Measurements from ENCODE around the gene ERCC5.

The ERCC5 gene

DNA sequence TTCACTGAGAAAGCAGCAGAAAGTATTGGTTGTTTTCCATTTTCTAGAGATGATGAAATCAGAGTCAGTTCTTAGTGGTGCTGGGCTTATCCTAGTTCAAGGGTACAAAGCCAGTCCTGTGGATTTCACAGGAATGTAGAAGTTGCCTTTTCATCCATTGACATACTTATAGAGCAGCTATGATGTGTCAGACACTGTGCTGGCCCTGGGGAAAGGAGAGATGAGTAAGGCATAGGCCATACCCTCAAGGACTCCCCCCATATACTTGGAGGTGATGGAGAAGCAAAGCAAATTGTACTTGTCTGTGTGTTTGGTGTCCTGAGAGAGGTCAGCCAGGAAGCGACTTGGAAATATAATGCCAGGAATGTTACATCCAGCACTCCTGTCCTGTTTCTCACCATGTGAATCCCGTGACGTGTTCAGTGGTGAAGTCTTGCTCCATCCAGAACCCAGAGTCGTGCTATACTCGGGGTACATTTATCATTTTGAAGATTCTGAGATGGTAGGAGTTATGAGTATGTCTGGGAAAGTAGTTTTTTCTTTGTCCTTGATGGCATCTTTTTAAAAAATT, 22.6 kb downstream of the ERCC5 start:
- peaks cover 51% of the 10 kb centered on the region for H3K4me1 Mint-ChIP-seq
- H3K27me3 Mint-ChIP-seq: no peaks in the 10 kb centered on the region
- H3K27ac Mint-ChIP-seq: peak overlapping the region; percentile 77
- peaks cover 22% of the 10 kb centered on the region for H3K36me3 Mint-ChIP-seq
- no peak overlapping the region for H3K4me3 Mint-ChIP-seq
- no peaks in the 10 kb centered on the region for H3K9me3 Mint-ChIP-seq

DNA sequence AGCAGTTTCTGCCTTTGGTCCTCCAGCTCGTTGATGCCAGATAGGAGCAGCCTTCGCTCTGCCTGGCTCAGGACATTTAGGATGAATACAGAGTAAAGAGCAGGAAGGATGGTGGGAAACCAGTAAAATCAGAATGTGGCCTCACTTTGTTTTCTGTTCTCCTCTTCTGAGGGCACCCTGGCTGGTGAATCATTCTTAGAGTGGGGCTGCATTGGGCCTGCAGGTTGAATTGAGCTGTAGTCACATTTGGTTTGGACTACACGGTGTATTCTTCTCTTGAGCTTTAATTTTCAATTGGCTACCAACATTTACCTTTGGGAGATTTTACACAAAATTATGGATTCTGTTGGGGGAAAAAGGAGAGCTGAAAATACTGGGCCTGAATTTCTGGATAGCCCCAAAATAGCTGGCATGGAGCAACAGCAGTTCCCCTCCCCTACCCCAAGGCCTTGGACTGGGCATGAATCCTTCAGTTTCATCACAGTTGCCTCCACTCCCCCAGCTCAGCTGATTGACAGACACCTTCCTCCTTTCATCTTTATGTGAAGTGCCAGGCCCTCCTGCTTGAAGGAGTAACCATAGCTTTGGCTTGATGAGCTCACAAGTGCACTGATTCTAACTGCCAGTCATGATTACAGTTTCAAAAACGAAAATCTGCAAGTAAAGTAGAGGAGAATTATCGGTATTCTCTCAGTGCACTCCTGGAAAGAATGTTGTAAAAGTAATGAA, 24.3 kb downstream of the ERCC5 start:
- no peaks in the 10 kb centered on the region for H3K27me3 Mint-ChIP-seq
- no peak overlapping the region for H3K4me3 Mint-ChIP-seq
- peak overlapping the region; percentile 65 for H3K27ac Mint-ChIP-seq
- no peaks in the 10 kb centered on the region for H3K9me3 Mint-ChIP-seq
- peaks cover 17% of the 10 kb centered on the region for H3K36me3 Mint-ChIP-seq
- H3K4me1 Mint-ChIP-seq: peaks cover 36% of the 10 kb centered on the region

DNA sequence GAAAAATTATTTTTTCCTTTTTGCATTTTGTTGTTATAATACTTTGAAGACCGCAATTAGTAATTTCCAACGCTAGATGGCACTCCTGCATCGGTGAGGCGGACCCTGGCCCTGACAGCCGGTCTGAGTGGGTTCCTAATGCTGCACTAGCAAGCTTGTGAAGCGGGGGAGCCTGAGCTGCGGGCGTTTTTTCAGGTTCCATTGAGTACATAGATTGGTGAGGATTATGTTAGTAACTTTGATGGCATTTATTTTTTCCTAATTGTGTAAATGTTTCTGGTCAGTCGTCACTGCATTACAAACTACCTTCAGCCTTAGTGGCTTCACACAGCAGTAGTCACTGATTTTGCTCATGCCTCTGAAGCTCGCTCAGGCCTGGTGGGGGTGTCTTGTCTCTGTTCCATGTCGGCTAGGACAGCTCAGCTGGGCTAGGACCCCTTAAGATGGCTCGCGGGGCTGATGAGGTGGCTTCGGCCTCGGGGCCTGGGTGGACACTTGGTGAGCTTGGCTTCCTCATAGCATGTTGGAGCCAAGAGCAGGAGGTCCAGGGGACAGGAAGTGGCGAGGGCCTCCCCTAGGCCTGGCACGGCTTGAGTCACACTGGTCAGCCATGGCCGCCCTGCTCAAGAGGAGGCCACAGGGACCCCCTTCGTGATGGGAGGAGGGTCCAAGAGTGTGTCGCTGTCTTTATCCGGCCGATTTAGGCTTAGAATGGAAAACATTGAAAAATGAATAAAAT, 25.0 kb downstream of the ERCC5 start:
- Mint-ChIP-seq H3K27ac (peak overlapping the region; percentile 65), H3K9me3 (no peaks in the 10 kb centered on the region), H3K27me3 (no peaks in the 10 kb centered on the region), H3K4me3 (no peak overlapping the region), H3K36me3 (peaks cover 15% of the 10 kb centered on the region), H3K4me1 (peaks cover 31% of the 10 kb centered on the region)

DNA sequence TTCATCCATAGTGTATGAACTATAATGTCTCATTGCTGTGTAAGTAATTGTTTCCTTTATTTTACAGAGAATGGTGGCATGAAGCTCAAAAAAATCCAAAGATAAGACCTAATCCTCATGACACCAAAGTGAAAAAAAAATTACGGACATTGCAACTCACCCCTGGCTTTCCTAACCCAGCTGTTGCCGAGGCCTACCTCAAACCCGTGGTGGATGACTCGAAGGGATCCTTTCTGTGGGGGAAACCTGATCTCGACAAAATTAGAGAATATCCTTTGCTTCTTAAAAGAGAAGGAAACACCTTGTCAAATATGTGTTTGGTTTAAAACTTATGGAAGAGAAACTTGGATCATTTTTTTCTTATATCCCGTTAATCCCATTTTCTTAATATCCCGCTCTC, 26.3 kb downstream of the ERCC5 start:
- peaks cover 28% of the 10 kb centered on the region for H3K4me1 Mint-ChIP-seq
- H3K9me3 Mint-ChIP-seq: no peaks in the 10 kb centered on the region
- H3K27me3 Mint-ChIP-seq: no peaks in the 10 kb centered on the region
- peaks cover 26% of the 10 kb centered on the region for H3K36me3 Mint-ChIP-seq
- no peak overlapping the region for H3K4me3 Mint-ChIP-seq
- H3K27ac Mint-ChIP-seq: peak overlapping the region; percentile 4

DNA sequence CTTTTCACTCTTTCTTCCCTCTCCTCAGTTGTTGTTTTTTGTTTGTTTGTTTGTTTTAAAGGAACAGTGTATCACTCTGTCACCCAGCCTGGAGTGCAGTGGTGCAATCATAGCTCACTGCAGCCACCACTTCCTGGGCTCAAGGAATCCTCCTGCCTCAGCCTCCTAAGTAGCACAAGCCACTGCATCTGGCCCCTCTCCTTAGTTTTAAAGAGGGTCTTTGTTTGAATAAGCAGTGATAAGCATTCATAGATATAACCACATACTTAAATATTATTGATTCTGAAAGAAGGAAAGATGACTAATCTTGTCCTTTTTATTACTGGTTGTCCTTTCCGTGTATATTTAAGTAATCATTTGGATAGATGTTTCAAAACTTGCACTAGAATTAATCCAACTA, 26.7 kb downstream of the ERCC5 start:
- Mint-ChIP-seq H3K4me1 (peaks cover 24% of the 10 kb centered on the region), H3K27ac (peak overlapping the region; percentile 4), H3K4me3 (no peak overlapping the region), H3K9me3 (no peaks in the 10 kb centered on the region), H3K36me3 (peaks cover 25% of the 10 kb centered on the region), H3K27me3 (no peaks in the 10 kb centered on the region)

DNA sequence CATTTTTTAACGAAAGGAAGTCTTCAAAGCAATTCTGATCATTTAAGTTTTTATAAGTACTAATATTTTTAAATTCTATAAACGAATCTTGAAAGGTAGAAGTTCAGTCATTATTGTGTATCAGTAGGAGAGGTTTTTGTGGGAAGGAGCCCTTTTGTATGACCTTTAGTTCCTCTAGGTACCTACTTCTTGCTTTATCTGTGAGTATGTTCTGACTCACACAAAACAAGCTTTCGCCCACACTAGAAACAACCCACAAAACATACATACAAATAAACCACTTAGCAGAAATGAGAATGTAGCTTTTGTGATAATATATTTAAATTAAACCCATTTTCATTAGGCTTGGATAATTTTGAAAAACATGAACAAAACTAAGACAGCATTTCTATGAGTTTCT, 27.8 kb downstream of the ERCC5 start:
- H3K36me3 Mint-ChIP-seq: peaks cover 24% of the 10 kb centered on the region
- no peaks in the 10 kb centered on the region for H3K27me3 Mint-ChIP-seq
- no peak overlapping the region for H3K4me3 Mint-ChIP-seq
- no peaks in the 10 kb centered on the region for H3K9me3 Mint-ChIP-seq
- H3K27ac Mint-ChIP-seq: no peak overlapping the region
- peaks cover 23% of the 10 kb centered on the region for H3K4me1 Mint-ChIP-seq

DNA sequence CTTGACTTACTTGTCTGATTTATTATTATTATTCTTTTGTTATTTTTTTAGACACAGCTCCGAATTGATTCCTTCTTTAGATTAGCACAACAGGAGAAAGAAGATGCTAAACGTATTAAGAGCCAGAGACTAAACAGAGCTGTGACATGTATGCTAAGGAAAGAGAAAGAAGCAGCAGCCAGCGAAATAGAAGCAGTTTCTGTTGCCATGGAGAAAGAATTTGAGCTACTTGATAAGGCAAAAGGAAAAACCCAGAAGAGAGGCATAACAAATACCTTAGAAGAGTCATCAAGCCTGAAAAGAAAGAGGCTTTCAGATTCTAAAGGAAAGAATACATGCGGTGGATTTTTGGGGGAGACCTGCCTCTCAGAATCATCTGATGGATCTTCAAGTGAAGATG, 29.4 kb downstream of the ERCC5 start:
- Mint-ChIP-seq H3K36me3 (peaks cover 24% of the 10 kb centered on the region), H3K4me1 (peaks cover 14% of the 10 kb centered on the region), H3K4me3 (no peak overlapping the region), H3K27me3 (no peaks in the 10 kb centered on the region), H3K9me3 (no peaks in the 10 kb centered on the region), H3K27ac (no peak overlapping the region)

DNA sequence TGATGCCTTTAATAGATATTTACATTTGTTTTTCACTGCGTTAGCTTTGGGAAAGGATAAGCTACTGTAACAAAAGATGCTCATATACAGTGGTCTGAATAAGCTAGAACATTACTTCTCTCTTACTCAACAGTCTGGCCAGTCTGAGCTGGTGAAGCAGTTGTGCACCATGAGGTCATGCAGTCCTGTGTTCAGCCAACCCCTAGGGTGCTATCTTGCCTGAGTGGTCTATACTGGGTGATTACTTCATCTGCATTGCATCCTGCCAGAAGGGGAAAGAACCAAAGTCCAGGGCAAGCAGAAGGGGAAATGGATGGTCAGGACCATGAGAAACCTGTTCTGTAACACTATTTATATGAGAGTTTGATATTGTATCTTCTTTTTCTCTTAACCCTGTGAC, 31.5 kb downstream of the ERCC5 start:
- peaks cover 3% of the 10 kb centered on the region for H3K4me1 Mint-ChIP-seq
- no peak overlapping the region for H3K4me3 Mint-ChIP-seq
- no peaks in the 10 kb centered on the region for H3K9me3 Mint-ChIP-seq
- no peaks in the 10 kb centered on the region for H3K27me3 Mint-ChIP-seq
- H3K36me3 Mint-ChIP-seq: peaks cover 25% of the 10 kb centered on the region
- no peak overlapping the region for H3K27ac Mint-ChIP-seq

DNA sequence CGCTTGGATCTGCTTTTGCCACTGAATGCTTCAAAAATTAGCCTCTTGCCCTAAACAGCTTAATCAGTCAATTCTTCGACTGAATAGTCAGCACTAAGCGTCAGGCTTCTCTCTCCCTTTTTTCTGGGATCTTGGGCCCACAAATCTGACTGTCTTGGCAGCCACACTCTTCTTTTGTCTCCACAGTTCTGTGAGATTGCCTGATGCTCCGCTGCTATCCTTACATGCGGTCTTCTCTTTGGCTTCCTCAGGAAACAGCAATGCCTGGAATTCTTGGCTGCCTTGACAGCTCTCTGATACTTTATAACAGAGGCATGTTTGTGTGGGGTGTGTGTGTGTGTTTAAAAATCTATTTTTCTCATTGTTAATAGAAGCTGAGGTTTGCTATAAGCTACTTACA, 32.6 kb downstream of the ERCC5 start:
- H3K4me3 Mint-ChIP-seq: no peak overlapping the region
- no peaks in the 10 kb centered on the region for H3K9me3 Mint-ChIP-seq
- H3K27me3 Mint-ChIP-seq: no peaks in the 10 kb centered on the region
- H3K27ac Mint-ChIP-seq: no peak overlapping the region
- peaks cover 26% of the 10 kb centered on the region for H3K36me3 Mint-ChIP-seq
- H3K4me1 Mint-ChIP-seq: no peaks in the 10 kb centered on the region

DNA sequence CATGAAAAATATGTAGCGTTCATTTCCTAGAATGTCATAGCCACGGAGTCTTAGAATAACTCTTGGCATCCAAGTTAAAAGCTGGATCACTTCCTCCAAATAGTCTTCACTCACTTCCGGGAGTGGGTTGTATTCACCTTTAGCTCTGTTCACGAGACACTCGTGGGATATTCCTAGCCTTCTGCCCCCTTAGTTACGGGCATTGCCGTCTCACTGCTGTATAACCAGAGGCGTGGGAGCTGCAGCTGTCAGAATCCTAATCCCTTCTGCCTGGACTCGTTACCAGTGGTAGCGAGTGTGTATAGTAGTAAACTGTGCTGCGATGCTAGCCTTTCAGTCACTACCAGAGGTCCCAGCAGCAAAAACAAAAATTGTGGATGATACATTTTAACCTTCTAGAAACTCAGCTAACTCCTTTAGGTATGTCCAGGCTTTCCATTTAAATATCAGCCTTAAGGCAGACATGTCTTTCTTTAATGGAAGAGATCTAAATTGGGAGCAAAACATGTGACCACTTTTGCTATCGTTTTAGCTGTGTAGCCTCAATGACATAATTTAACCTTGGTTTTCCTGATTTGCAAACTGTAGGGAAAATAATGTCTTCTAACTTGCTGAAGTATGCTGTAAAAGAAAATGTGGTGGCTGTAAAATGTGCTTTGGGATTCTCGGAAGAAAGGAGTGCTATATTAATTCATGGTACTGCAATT, 34.1 kb downstream of the ERCC5 start:
- Mint-ChIP-seq H3K36me3 (peaks cover 27% of the 10 kb centered on the region), H3K4me1 (no peaks in the 10 kb centered on the region), H3K27ac (no peak overlapping the region), H3K27me3 (no peaks in the 10 kb centered on the region), H3K9me3 (no peaks in the 10 kb centered on the region), H3K4me3 (no peak overlapping the region)

DNA sequence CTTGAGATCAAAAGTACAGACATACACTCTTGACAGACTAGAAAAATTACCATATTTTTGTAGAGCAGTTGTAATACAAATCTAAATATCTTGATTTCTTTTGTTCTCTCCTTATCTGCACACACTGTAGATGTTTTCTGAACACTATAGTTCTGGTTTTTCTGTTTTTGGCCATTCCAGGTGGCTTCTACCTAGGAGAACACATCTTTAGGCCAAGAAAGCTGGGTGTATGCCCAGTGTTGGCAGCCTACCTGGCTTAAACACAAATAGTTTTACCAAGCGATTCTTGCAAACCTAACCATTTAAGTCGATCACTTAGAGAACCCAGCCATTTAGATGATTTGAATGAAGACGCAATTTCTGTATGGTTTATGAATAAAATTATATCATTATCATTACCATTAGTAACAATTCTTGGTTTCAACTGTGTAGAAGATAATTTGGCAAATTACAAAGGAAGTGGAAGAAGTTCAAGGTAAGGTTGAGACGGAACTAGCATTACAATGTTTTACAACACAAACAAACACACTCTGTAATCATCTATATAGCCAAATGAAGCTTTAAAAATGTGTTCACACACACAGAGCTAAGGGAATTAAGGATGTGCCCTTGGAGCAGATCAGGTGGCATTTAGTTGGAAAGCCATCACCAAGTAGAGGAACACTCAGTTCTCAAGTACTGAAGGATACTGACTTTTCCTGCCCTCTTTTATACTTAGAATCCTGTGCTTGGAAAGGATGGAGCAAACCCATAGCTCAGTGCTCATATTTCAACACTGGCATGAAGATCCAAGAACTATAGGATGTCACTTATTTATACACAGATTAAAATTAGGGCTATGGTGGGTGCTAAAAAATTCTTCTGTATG, 36.2 kb downstream of the ERCC5 start:
- Mint-ChIP-seq H3K27ac (no peak overlapping the region), H3K36me3 (peaks cover 14% of the 10 kb centered on the region), H3K9me3 (no peaks in the 10 kb centered on the region), H3K4me1 (no peaks in the 10 kb centered on the region), H3K27me3 (no peaks in the 10 kb centered on the region), H3K4me3 (no peak overlapping the region)

DNA sequence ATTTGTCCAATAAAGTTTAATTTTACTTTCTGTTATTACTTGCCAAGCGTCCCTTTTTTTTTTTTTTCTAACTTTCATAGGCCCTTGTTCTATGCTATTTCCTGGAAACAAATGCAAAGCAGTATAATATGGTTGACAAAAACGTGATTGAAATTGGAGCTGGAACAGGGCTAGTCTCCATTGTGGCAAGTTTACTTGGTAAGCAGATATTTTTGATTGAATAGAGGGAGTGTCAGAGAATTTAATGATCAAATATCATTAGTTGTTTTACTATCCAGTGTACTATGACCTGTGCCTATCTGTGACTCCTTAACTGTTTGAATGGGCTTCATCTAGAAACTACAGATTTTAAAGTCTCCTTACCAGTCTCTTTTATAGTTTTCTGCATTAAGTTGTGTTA, 46.7 kb downstream of the ERCC5 start:
- Mint-ChIP-seq H3K9me3 (no peaks in the 10 kb centered on the region), H3K27me3 (no peaks in the 10 kb centered on the region), H3K27ac (no peak overlapping the region), H3K36me3 (no peaks in the 10 kb centered on the region), H3K4me3 (no peak overlapping the region), H3K4me1 (no peaks in the 10 kb centered on the region)

DNA sequence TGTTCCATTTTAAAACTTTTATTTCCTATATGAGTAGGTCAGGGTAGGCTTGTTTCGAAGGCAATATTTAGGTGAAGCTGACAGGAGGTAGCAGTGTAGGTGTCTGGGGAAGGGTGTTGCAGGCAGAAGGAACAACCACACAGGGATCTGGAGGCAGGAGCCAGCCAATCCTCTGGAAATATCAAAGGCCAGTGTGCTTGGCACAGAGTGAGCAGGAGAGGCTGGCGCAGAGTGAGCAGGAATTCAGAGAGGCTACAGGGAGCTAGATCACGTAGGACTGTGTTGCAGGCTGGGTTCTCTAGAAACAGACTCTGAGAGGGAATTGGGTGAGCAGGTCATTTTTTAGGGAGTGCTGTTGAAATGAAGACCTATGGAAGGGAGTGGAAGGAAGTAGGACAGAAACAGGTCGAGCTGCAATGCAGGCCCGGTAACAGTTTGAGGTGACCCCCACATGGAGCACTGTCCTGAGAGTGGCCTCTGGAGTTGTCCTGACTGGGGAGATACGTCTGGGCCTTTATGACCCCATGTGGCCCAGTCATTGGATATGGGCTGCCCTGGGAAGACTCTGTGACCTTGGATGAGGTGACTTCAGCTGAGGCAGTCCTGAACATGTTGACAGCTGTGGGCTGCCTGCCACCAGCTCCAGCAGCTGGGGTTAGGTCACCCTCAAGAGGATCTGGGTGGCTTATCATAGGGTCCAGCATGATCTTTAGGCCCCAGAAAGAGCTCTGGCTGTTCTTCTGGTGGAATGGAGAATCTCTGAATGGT, 51.7 kb downstream of the ERCC5 start:
- Mint-ChIP-seq H3K4me1 (no peaks in the 10 kb centered on the region), H3K27me3 (no peaks in the 10 kb centered on the region), H3K9me3 (no peaks in the 10 kb centered on the region), H3K27ac (no peak overlapping the region), H3K36me3 (no peaks in the 10 kb centered on the region), H3K4me3 (no peak overlapping the region)

DNA sequence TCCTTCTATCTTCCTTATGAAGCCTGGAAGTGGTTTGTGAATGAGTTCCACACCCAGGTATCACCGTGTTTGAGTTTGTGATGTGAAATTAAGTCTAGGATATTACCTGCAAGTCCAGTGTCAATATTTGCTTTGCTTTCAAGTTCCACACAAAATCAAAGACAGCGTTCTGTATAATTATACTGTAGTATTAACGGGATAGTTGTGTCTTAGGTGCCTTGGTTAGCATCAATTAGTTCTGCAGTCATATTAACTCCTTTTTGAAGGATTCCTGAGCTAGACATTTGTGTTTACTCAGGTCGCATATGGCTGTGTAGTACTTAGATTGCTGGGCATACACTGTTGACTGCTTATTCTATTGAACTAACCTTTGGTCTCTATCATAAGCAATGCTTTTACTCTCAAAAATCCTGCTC, 54.4 kb downstream of the ERCC5 start:
- Mint-ChIP-seq H3K4me3 (no peak overlapping the region), H3K9me3 (no peaks in the 10 kb centered on the region), H3K27me3 (no peaks in the 10 kb centered on the region), H3K27ac (no peak overlapping the region), H3K4me1 (no peaks in the 10 kb centered on the region), H3K36me3 (no peaks in the 10 kb centered on the region)
